Right renal cortex interstitium (tissue), 3 donors: ENCODE measurements around the gene ARL4D. TPM values are rescaled to one million over a fixed set of nuclear protein-coding genes. Genes with fewer than 3 reads are reported as not detected.
"Not testable (repeated sequence)": the region's sequence is repeated elsewhere in the genome, so short reads cannot be mapped to it uniquely, and the experiment has no call there.

Source experiments
- DNase-seq, 3 donors: peaks; one replicate each; pipeline ENCODE4 v3.0.0-alpha.2; 2013; ENCODE audit warnings: low read depth in 3 of 3, low spot score in 2 of 3
- polyA plus RNA-seq, 3 donors: library from polyadenylated mRNA; unstranded; fragments of 120-200 nt; gene quantifications; one replicate each; pipeline ENCODE4 v1.2.1, GENCODE V29; 2013; ENCODE audit not compliant: insufficient read length in 3 of 3

ARL4D gene
- polyA plus RNA-seq, 3 donors = 8.2 to 8.6 (median 8.5) TPM

- no peak for DNase-seq
These were observed 19.9 kb downstream of the ARL4D start for GRCh38 chr17:43418441-43419374.

GRCh38 chr17:43419375-43419882 is 20.6 kb downstream of the ARL4D start:
- DNase-seq = not testable (repeated sequence)

- DNase-seq = no peak
These were observed 25.1 kb downstream of the ARL4D start for GRCh38 chr17:43423777-43424455.

DNA sequence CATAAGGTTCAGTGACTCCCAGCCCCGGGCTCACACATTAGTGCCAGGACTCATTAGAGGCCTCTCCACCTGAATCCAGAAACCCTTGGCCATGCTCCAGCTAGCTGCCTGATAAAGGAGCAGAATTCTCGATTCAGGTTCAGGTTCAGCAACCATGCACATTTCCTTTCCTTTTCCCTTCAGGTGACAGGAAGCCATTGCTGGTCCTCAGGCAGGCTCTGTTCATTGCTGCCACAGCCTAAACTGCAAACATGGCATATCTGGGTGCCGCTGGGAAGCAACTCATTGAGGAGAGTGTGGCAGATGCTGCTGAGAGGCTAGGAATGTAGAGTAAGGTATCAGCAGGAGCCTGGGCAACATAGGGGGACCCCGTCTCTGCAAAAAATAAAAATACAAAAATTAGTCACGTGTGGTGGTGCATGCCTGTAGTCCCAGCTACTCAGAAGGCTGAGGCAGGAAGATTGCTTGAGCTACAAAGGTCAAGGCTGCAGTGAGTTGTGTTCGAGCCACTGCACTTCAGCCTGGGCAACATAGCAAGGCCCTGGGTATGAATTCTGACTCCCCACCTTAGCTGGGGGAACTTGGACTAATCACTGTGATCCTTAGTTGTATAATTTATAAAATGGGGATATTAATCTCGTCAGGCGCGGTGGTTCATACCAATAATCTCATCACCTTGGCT is 28.7 kb downstream of the ARL4D start:
- no peak for DNase-seq

DNA sequence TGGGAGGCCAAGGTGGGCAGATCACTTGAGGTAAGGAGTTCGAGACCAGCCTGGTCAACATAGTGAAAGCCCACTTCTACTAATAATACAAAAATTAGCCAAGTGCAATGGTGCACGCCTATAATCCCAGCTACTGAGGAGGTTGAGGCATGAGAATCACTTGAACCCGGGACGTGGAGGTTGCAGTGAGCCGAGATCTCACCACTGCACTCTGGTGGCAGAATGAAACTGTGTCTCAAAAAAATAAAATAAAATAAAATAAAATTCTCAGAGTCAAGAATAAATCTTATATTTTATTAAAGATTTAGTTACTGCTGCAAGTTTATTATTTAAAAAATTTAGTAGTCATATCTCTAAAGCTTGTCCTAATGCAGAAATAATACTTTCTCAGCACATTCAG is 29.7 kb downstream of the ARL4D start:
- no peak for DNase-seq

- no peak for DNase-seq
These were observed 32.3 kb downstream of the ARL4D start for GRCh38 chr17:43430936-43431713.

GRCh38 chr17:43431714-43432523 is 33.1 kb downstream of the ARL4D start:
- no peak for DNase-seq

DNA sequence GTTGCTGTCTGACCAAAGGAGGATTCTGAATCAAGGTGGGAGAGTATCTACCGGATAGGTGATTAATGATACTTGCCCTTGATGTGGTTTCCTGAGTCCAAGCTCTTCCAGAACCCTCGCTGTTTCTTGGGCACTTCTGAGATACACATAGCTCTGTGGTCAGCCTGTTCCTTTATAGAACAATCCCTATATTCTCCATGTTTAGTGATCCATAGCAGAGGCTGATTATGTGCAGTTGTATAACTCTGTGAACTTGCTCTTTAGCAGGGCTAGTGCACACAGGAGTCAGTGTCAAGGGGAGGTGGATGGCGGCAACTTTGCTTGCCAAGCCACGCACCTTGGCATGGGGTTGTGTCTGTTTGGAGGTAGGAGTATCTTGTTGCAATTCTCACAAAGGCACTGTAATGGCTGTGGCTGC is 36.1 kb downstream of the ARL4D start:
- DNase-seq = no peak

GRCh38 chr17:43437756-43438155 is 39.0 kb downstream of the ARL4D start:
- DNase-seq = no peak

- DNase-seq = no peak
These were observed 39.8 kb downstream of the ARL4D start for GRCh38 chr17:43438626-43439025.

DNA sequence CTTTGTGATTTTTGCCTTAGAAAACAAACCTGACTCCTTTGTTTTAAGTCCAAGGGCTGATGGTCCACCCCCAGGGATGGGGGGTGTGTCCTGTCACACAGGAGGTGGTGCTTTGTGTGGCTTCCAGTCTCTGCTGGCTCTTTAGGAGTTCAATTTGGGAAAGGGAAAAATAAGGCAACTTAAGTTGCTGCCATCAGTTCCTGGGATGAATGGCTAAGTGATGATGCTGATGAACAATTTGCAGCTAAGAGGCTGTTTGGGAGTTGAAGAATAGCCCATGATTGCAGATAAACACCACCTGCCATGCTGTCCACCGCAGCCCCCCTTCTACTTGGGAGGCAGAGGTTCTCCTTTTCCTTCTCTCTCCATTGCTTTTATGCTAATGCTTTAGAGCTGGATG is 40.2 kb downstream of the ARL4D start:
- no peak for DNase-seq

GRCh38 chr17:43442711-43443110 is 43.9 kb downstream of the ARL4D start:
- DNase-seq = no peak

DNA sequence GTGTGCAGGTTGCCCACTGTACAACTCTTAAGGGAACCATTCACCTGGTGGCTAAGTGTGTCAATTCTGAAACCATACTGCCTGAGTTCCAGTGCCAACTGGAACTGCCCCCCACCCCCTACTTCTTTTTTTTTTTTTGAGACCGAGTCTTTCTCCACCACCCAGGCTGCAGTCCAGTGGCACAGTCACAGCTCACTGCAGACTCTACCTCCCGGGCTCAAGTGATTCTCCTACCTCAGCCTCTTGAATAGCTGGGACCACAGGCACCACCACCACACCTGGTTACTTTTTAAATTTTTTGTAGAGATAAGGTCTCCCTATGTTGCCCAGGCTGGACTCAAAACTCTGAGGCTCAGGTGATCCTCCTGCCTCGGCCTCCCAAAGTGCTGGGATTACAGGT is 44.6 kb downstream of the ARL4D start:
- no peak for DNase-seq

DNA sequence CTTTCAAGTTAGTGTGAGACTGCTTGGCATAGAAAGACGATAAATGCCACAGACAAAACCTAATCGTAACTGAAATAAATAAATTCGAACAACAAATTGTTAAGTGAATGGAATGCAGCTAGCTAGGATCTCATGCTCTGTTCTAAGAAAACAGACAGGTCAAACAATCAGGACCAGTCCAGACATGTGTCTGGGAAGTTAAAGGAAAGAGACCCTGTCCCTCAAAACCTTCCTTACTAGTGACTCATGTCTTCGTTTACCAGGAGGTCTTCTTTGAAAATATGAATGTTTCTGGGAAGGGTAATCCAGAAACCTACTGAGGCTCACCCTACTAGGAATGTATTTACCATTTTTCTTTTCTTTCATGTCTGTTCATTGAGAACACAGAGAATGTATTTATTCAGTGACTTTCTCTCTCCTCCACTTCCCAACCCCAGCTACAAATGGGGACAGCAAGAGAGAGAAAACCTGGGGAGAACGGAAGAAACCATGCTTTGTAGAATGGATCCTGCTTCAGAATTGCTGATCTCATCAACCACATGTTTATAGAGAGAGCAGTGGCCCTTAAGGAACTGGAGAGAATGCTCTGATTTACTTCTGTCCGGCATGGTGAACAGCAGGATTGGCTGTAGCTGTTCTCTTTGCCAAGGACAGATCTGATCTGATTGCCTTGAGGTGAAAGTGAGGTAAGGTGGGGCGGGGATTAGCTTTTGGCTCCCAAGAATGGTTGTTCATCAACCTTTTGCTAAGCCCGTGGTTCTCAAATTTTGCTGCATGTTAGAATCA is 45.6 kb downstream of the ARL4D start:
- no peak for DNase-seq

- DNase-seq = no peak
These were observed 46.3 kb downstream of the ARL4D start for GRCh38 chr17:43445009-43445589.

- DNase-seq = no peak
These were observed 48.0 kb downstream of the ARL4D start for GRCh38 chr17:43446773-43447172.

- DNase-seq = no peak
These were observed 50.1 kb downstream of the ARL4D start for GRCh38 chr17:43448720-43449469.
